HG03280 (cell line): Measurements from ENCODE around the gene PODNL1.
A peak's percentile ranks its signal among the peaks of the same experiment; 100 is the strongest.

Experiments used
- ATAC-seq: cut with Tn5 transposase; IDR thresholded peaks from one replicate; pipeline ENCODE4 v1.9.1; 2021; ENCODE audit warnings: mild to moderate bottlenecking, moderate library complexity; ENCODE audit not compliant: unreplicated experiment

PODNL1 gene

DNA sequence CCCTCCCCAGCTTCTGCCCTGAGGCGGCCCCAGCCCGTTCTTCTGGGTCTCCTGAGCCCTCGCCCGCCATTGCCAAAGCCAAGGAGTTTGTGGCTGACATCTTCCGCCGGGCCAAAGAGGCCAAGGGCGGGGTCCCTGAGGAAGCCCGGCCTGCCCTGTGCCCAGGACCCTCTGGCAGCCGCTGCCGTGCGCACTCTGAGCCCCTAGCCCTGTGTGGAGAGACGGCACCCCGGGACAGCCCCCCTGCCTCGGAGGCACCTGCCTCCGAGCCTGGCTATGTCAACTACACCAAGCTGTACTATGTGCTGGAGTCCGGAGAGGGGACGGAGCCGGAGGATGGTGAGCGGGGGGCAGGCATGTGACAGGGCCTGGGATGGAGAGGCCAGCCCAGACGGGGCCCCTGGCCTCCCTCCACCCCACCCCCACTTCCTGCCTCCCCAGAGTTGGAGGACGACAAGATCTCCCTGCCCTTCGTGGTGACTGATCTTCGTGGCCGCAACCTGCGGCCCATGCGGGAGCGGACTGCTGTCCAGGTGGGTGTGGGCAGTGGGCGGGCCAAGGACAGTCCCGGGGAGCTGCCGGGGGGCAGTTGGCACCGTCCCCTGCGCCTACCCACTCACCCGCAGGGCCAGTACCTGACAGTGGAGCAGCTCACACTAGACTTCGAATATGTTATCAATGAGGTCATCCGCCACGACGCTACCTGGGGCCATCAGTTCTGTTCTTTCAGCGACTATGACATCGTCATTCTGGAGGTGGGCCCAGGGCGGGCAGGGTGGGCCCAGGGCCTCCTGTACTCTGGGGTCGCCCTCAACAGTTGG is 21.1 kb upstream of the PODNL1 start:
- ATAC-seq = no peak

GRCh38 chr19:13958043-13958442 is 19.8 kb upstream of the PODNL1 start:
- ATAC-seq = no peak

- no peak for ATAC-seq
Measured at GRCh38 chr19:13957051-13957450, 18.8 kb upstream of the PODNL1 start.

- no peak for ATAC-seq
Measured at GRCh38 chr19:13956365-13956744, 18.1 kb upstream of the PODNL1 start.

DNA sequence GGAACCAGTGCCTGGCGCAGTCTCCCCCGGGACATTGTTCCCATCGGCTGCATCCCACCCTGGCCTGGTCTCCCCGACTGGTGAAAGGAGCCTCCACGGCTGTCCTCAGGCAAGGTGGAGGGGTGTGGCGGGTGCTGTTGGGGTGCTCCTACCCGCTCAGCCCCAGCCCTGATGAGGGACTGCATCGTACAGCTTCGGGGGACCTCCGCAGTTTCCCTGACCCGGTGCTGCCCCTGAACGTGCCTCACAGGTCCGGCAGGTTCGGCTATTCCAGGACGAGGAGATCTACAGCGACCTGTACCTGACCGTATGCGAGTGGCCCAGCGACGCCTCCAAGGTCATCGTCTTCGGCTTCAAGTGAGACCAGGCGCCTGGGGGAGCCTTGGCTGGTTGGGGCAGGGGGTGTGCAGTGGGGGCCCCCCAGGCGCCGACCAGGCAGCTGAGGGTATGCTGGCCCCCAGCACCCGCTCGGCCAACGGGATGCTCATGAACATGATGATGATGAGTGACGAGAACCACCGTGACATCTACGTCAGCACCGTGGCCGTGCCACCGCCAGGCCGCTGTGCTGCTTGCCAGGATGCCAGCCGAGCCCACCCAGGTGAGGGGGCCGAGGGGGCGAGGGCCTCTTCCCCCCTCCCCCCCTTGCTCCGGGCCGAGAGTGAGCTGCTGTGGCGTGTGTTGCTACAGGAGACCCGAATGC is 17.6 kb upstream of the PODNL1 start:
- no peak for ATAC-seq

DNA sequence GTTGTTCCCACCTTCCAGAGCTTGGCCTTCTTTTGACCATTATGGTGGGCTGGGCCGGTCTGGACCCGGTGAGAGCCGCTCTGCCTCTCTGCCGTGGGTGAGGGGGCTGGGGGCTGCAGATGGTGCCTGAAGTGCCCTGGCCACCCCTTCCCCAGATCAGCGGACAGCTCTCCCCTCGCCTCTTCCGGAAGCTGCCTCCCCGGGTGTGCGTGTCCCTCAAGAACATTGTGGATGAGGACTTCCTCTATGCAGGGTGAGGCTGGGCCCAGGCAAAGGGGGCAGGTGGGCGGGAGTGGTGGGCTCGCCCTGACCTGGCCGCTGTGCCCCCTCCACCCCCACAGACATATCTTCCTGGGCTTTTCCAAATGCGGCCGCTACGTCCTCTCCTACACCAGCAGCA is 16.0 kb upstream of the PODNL1 start:
- no peak for ATAC-seq

DNA sequence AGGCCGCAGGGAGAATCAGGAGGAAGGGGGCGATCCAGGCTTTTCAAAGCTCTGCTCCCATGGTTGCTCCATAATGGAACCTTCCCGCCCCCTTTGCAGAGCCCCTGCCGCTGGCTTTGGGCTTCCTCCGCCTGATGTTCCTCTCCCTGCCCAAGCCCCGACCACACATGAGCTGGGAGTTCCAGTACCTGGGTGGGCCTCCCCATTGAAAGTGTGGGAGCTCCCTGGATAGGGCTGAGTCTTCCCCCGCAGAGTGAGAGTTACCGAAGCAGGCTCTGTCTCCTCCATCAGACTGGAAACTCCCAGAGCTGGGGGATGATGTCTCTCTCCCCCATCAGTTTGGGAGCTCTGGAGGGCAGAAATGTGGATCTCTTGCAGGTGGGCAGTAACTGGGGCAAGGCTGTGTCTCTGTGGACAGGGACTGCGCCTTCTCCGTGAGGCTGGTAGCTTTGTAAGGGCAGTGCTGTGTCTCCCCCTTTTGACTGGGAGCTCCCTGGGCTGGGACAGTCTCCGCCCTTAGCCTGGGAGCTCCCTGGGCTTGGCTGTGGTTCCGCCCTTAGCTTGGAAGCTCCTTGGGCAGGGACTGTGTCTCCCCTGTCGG is 14.8 kb upstream of the PODNL1 start:
- no peak for ATAC-seq

GRCh38 chr19:13952154-13952930 is 14.1 kb upstream of the PODNL1 start, which contains the start of gene DCAF15:
DCAF15 (plus strand) TSS chr19:13952509; CDS start chr19:13952513, 4 bp downstream.
- peak; percentile 97 for ATAC-seq

GRCh38 chr19:13951799-13952153 is 13.6 kb upstream of the PODNL1 start:
- no peak for ATAC-seq

DNA sequence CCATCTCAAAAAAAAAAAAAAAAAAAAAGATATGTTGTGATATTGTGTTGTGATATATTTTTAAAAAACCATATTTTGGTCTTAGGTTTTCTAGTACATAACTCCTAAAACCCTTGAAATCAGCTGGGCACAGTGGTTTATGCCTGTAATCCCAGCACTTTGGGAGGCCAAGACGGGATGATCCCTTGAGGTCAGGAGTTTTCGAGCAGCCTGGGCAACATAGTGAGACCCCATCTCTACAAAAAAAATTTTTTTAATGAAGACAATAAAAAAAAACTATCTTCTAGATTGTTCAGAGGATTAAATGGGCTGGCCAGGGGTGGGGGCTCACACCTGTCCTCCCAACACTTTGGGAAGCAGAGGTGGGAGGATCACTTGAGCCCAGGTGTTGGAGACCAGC is 12.8 kb upstream of the PODNL1 start:
- ATAC-seq = no peak

GRCh38 chr19:13946414-13946813 is 8.2 kb upstream of the PODNL1 start:
- ATAC-seq = no peak

- no peak for ATAC-seq
Measured at GRCh38 chr19:13942023-13942684, 3.9 kb upstream of the PODNL1 start.

DNA sequence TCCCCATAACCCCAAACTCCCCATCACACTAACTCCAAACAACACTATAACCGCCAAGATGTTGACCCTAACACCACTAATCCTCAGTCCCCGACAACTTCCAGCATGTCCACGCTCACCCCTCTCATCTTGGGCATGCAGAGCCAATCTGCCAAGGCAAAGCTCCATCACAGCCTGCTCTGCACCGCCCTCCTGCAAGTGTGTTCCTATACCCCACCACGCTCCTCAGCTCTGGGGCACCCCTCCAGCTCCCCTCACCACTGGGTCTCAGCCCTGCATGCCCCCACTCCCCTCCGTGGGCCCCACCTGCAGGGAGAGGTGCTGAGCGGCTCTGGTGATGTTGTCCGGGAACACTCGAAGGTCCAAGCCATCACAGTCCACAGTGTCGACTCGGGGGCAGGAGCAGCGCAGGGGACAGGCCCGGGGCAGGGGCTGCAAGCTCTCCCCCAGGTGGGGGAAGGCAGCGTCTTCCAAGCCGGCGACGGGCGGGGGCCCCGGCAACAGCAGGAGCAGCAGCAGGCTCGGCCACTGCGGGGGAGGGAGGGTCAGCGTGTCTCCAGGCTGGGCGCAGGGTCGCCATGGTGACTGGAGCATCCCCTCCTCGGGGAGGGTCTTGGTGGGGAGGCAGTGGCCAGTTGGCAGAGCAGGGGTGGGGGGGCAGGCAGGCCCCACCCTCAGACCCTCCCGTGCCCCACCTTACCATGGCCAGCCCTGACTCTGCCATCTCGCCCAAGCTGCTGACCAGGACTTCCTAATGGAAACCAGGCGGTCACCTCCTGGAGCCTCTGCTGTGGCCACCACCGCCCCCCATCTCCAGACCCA is 527 bp downstream of the PODNL1 start:
- ATAC-seq = no peak

GRCh38 chr19:13935765-13936510 is 2.3 kb downstream of the PODNL1 start:
- no peak for ATAC-seq

DNA sequence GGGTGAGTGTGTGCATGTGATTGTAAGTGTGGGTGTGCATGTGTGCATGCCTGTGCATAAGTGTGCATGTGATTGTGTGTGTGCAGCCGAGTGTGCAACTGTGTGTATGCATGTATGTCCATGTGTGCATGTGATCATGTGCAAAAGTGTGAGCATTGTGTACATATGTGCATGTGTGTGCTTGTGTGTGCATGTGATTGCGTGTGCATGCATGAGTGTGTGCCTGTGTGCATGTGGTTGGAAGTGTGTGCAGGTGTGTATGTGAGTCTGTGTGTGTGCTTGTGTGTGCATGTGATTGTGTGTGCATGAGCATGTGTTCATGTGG is 3.5 kb downstream of the PODNL1 start:
- ATAC-seq = no peak

DNA sequence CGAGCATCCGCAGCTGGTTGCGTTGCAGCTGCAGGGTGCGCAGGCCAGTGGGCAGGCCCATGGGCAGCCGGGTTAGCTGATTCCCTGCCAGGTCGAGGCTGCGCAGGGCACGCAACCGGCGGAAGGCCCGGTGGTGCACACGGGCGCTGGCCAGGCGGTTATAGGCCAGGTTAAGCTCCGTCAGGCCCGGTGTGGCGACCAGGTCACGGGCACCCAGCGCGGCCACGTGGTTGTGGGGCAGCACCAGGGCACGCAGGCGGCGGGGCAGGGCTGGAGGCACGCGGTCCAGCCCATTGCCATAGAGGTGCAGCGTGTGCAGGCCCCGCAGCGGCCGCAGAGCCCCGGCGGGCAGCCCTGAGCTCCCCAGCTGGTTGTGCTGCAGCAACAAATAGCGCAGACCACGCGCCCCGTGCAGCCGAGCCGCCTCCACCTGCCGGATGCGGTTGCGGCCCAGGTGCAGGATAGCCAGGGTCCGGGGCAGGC is 5.3 kb downstream of the PODNL1 start:
- no peak for ATAC-seq

GRCh38 chr19:13932149-13932637 is 6.0 kb downstream of the PODNL1 start:
- no peak for ATAC-seq

DNA sequence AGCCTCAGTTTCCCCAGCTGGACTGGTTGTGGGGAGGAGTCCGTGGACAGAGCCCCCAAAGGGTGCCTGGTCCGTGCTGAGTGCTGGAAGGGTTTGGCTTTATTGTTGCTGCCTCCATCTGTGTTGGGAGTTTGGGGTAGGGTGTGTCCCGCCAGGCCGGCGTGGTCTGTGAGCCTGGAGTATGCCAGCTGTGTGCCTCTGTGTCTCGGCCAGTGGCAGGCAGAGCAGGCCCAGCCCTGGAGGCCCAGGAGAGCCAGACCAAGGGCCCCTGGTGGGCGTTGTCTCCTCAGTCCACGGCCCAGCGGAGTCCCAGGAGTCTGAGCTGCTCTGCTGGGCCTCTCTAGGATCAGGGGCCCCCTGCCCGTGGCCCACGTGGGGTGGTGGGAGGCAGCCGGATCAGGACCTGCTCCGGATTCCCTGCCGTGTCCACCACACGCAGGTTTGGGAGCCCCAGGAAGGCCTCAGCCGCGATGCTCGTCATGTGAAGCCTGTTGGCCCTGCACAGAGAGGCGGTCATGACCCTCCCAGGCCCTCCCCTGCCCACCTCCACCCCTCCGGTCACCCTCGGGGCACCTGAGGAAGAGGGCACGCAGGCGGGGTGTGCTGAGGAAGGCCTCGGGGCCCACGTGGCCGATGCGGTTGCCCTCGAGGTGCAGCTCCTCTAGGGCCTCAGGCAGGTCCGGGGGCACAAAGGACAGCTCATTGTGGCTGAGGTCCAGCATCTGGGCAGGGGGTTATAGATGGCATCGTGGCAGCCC is 6.6 kb downstream of the PODNL1 start:
- no peak for ATAC-seq
